ENCODE results near the gene CALCA.

- TF ChIP-seq CTCF (IDR thresholded peaks at IDR 0.05; ENCODE audit: insufficient read depth, low read length, poor library complexity, severe bottlenecking), result no peak
- TF ChIP-seq EZH2phosphoT487 (conservative IDR thresholded peaks at IDR 0.05; ENCODE audit: low read length), result no peak
These were observed 5.1 kb upstream of the CALCA start for GRCh38 chr11:14977101-14977880.
